ENCODE data around the gene PRRG2.

GRCh38 chr19:49560358-49560900 is 20.7 kb upstream of the PRRG2 start:
- TF ChIP-seq SIN3A (IDR thresholded peaks at IDR 0.05; ENCODE audit: borderline replicate concordance, insufficient read depth, low read length) (no peak), TAF1 (IDR thresholded peaks at IDR 0.05; ENCODE audit: borderline replicate concordance, insufficient read depth, low read length) (no peak), POLR2AphosphoS5 (IDR thresholded peaks at IDR 0.05; ENCODE audit: low read depth, low read length) (no peak)

Measured in PFSK-1 (cell line).